NCI-H82 treated with DMSO at 0.1 percent for 48 hours (cell line): ENCODE measurements around the gene CRYBG1.

ENCODE experiments used
- DNase-seq: peaks from one replicate; lab custom pipeline; 2025; ENCODE audit not compliant: unreplicated experiment; lab: John Stamatoyannopoulos, UW

CRYBG1 gene

DNA sequence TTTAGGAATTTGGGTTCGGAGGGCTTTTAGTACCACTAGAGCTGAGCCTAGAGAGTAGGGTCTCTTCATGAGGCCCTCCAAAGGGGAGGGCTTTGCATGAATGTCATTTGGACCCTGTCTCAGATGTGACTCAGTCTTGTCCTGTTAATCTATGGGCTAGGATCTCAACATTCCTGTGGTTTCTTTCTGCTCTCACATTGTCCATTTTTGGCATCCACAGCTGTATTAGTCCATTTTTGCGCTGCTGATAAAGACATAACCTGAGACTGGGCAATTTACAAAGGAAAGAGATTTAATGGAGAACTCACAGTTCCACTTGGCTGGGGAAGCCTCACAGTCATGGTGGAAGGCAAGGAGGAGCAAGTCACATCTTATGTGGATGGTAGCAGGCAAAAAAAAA, 61.0 kb downstream of the CRYBG1 start:
- DNase-seq = no peak

DNA sequence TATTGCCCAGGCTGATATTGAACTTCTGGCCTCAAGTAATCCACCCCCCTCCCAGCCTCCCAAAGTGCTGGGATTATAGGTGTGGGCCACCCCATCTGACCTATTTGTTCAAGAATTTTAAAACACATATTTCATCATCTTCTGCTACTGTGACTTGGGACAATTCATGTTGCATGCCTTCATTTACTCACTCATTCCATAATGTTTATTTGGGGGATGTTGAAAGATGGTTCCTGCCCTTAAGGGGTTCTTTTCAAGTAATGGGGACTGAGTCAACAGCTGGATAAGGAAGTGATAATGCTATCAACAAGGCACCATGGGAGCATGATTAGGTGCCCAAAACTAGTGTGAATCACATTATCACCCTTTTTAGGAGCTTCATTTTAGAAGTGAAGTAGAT, 62.0 kb downstream of the CRYBG1 start:
- no peak for DNase-seq

DNA sequence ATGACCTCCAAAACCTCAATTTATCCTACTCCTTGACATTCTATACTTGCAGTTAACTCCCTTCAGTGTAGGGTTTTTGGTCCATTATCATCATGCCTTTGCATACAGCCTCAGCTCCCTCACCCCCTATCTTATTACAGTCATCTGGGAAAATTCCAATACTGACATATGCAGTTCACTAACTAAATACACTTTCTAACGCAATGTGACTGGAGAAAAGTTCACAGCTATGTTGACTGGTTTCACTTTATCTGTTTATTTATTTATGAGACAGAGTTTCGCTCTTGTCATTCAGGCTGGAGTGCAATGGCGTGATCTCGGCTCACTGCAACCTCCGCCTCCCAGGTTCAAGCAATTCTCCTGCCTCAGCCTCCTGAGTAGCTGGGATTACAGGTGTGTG, 64.9 kb downstream of the CRYBG1 start:
- no peak for DNase-seq

DNA sequence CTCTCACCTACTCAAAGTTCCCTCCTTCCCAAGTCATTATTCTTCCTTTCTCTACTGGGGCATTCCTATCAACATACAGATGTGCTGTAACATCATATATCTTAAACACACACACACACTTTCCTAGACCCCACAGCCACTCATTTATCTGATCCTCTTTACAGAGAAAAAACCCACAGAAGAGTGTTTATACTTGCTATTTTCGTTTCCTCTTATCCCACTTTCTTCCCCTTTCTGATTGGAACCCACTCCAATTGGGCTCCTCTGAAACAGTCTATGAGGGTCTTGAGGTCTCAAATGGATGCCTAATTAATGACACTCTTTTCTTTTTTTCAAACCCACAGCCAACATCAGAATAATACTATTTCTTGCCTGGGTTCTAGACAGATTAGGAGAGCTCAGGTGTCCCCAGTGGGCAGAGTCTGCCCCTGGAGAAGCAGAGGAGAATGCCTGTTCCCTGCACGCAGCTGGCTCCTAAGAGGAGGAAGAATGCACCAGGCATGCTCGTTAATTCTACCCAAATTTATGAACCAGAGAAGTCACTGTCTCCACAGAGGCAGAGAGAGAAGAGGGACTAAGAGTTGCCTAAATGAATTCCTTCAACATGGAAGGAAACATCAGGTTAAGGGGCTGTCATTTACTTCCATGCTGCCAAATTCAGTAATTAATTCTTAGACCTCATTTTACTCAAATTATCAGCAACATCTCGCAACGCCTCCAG, 65.9 kb downstream of the CRYBG1 start:
- DNase-seq = no peak

DNA sequence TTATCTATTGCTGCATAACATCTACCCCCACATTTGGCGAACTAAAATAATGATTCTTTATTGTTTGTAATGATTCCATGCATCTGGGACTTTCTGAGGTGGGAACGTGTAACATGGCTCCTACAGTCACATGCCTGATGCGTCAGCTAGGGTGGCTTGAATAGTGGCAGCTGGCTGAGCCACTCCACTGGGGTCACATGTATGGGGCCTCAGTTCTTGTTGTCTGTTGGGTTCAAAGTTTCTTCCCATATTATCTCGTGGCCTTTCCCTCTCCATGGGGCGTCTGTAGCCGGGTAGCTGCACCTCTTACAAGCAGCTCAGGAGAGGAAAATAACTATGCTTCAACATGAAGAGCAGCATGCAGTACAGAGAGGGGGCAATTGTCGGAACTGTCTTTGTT, 69.9 kb downstream of the CRYBG1 start:
- no peak for DNase-seq

DNA sequence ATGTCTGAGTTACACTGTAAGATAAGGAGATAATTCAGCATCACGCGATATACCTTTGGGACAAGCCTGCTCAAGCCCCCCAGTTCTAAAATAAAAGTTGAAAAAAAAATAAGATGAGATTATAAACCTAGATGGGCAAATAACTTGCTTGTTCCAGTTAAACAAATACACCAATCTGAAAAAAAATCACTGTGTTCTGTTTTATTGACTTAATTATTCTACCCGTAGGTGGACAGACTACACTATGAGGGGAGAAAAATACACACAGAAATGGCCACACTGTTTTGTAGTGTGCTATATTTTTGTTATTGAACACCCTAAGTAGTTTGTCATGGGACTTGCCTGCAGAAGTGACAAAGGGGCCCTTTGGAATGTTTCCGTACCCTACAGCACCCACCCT, 70.9 kb downstream of the CRYBG1 start:
- DNase-seq = no peak

DNA sequence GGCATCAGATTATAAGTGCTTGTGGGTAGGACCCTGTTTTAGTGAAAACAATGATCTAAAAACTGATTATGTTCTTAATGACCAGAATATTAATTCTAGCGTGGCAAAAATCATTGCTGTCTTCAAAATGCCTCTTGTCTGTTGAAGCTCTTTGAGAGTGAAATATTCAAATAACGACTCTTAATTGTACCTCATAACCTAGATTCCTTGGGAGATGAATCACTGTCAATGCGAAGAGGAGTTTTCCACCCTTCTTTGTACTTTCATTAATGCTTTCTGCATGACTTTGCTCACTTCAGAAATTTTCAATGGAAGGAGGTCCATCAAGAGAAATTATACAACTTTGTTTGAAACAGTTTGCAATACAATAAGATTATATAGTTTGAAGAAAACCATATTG, 71.5 kb downstream of the CRYBG1 start:
- no peak for DNase-seq

DNA sequence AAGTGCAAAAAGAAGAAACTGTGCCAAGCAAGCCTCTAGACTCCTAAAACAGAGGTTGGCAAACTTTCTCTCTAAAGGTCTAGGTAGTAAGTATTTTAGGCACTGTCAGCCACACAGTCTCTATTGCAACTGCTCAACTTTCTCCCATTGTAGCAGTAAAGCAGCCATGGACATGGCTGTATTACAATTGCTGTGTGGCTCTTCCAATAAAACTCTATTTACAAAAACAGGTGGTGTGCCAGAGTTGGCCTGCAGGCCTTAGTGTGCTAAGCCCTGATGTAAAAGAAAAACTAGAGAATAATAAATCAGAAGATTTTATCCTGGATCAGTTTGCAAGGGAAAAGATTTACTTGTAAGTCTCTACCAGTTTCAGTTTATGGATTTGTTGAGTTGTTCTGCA, 74.0 kb downstream of the CRYBG1 start:
- no peak for DNase-seq

DNA sequence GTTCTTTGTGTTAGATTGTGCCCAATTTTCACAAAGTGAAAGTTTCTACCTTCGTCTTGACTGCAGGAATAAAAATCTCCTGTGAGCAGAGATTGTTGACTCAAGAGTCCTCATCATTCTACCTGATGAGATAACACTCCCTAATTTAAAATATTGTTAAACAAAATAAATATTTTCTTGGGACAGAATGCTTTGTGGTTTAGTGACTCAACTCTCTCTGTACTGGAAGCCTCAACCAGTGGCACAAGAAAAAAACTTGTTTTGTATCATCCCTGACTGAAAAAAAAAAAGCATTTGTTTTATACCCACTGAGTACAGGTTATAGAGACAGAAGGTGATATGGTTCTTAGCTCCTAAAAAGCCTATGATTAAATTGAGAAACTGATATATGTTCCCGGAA, 78.9 kb downstream of the CRYBG1 start:
- DNase-seq = no peak

DNA sequence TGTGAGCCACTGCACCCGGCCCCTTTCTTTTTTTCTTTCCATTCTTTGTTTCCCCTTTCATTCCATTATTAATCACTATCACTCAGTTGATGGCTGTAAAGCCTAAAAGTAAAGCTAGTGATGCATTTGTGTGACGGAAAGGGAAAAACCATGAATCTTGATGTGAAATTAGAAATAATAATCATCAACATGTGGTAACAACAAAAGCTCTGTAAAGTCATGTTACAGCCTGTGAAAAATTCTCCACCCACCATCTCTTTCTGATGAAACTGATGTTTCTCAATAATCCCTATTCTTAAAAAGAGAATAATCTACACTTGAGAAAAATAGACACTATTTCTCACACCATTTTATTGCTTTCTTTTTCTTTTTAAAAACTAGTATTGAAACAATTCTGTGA, 80.0 kb downstream of the CRYBG1 start:
- no peak for DNase-seq

DNA sequence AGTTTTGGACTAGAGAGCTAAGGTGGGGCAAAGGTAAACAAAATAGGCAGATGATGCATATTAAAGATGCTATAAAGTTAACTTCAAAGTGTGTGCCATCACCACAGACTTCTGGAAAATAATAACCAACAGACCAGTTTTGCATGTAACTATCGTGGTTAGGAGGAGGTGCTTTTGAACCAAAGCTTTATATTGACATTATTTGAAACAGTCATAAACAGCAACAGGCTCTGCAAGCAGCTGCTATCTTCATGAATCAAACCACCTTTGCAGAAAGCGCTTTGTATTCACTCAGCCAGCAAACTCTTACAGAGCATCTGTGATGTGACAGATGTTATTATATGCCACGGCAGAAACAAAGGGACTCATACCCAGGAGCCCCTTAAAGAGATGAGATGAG, 81.9 kb downstream of the CRYBG1 start:
- no peak for DNase-seq

DNA sequence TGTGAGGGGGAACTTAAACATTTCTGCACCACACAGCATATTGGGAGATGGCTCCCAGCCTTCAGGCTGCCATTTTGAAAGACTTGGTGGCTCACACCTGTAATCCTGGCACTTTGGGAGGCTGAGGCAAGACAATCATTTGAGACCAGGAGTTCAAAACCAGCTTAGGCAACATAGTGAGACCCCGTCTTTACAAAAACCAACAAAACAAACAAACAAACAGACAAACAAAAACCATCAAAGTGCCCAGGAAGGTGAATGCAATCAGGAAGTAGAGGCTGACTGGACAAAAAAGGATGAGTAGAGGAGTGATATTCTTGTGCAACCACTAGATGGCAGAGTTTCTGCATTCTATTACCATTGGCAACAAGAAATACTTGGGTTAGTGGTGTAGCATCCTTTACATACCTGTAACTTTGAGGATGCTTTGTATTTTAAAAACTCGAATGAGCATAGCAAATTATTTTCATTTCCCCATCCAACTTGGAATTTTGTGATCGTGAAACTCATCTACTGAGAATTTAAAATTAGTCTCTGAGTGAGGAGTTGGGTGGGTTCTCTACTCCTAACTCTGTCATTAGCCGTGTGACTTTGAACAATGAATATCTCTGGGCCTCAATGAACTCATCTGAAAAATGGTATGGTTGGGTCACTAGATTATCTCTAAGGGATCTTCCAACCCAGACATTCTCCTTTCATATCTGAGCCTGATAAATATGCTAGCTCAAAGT, 84.4 kb downstream of the CRYBG1 start:
- DNase-seq = peak; percentile 63

DNA sequence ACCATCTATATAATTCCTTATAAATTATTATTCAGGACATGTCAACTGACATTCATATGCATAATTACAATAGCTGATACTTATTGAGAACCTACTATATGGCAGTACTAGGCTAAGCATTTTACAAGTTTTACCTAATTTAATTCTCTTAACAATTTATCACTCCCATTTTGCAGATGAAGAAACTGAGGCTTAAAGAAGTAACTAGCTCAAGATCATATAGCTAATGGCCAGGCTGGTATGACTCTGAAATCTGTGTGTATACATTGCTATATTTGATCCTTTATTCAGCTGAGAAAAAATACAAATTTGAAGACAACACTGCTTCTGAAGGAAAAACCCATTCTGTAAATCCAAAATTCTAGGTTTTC, 85.0 kb downstream of the CRYBG1 start:
- no peak for DNase-seq

DNA sequence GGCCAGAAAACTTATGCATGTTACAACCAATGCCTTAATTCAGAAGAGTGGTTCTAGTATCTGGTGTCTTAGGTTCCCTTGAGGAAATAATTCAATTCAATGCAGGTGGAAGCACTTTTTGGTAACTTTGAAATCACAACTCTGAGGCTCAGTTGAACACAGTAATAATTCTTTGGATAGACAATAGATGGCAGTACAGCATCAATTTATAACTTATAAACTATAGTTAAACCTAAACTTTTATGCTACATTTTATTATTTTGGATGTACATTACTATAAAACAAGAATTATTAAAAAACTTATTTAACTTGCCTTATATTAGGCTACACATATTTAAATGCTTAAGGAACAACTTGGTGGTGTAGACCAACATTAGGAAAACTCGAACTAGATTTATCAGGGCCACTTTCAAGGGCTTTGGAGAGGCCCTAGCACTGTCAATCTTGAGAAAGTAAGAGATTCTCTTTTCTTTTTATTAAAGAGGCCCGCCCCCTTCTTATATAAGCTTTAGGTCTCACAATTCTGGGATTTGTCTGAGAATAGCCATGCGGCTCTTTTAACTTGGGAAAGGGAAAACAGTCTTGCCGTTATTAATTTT, 85.9 kb downstream of the CRYBG1 start:
- DNase-seq = peak; percentile 10

DNA sequence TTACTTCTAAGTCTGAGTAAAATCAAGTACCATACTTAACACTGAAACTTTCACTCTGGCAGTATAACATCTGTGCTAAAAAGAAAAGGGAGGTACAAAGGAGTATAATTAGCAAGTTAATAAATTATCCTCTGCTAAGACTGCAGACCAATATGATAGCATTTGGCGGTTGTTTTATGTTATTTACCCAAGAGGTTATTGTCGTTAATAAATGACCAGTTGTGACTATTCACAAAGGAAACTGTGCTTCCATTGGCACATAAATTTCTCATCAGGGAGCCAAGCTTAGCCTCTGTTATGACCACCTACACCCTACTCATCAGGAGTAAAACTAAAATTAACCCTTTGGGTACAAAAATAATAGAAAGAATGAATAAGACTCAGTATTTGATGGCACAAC, 86.5 kb downstream of the CRYBG1 start:
- DNase-seq = no peak

DNA sequence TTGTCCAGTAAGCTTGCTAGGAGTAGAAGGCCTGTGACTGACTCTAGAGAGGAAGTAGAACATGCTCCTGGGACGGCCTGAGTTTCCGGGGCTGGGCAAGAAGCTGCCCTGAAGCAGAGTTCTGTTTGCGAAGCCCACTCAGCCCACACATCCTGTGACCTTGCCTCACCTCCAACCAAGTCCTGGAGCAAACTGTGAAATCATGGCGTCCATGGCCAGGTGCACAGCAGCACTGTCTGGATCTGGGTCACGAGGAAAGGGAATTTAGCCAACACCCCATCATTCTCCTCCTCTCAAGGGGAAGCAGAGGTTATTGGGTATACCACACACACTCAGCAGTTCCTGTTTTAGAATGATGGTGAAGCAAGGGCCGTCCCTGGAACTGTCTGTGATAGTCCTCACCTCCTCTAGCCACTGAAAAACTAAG, 87.5 kb downstream of the CRYBG1 start:
- no peak for DNase-seq

DNA sequence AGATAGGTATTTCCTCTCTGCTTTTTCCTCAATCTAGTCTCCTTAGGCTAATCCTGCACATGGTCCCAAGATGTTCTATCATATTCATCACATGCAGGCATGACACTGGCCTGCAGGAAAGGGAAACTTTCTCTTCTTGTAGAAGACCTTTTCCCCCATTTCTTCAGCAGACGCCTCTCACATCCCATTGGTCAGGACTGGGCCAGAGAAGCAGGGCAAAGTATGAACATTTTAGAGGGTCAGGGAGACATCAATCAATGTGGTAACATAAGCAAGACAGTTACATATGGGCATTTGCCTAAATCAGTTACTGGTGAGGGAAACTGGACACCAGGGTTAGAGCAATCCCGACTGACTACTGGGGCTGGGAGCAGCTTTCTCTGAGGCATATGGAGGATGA, 90.1 kb downstream of the CRYBG1 start:
- no peak for DNase-seq

DNA sequence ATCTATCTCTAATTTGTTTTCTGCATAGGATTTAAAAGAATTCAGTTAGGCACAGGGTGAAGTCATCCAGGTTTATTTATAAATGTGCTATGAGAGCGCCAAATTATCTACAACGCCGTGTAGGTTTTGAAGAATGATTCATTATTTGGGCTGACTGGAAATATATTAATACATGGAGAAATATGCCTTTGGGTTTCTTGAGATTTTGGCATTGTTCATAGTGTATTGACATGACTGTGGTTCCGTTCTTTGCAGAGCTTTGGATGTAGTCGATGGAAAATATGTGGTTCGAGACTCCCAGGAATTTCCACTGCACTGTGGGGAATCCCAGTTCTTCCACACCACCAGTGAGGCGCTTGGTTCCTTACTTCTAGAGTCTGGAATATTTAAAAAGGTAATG, 90.9 kb downstream of the CRYBG1 start:
- no peak for DNase-seq

DNA sequence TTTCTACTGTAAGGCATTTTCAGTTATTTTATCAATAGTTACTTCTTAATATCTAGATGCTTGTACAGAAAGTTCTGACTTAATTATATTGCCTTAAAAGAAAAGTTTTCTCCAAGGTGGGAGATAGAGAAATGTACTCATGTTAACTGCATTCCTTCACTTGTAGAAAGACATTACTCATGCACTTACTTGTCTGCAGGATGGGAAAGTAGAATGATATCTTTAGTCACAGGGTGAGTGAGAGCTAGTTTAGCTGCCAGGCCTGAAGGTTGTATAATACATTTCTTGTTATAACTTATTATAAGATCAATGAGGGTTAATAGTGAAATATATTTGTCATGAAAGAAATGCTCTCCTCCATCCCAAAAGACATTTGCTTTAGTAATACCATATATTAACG, 92.1 kb downstream of the CRYBG1 start:
- no peak for DNase-seq

DNA sequence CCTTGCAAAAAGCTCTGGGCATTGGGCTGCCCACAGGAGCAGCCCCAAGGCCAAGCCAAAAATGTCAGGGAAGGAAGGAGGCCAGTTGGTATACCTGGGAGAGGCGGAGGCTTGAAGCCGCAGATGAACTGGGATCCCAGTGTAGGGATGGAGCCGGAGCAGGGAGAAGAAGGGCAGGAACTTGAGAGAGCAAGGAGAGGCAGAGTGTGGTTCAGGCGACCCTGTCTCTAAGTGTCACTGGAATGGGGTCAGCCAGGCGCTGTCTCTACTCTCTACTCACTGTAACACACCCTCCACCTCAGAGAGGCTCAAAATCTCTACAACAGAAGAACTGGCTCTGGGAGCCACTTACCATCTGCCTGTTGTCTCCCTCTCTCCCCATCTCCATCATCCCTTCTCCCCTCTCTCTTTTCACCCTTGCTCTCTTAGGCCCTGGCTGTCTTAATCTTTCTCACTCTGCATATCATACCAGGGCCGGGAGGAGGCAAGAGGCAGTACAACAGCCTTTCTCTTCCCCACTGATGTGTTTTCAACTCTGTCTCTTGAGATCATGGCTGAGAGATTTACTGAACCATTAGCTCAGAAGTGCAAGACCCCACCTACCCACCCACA, 93.3 kb downstream of the CRYBG1 start:
- DNase-seq = no peak

DNA sequence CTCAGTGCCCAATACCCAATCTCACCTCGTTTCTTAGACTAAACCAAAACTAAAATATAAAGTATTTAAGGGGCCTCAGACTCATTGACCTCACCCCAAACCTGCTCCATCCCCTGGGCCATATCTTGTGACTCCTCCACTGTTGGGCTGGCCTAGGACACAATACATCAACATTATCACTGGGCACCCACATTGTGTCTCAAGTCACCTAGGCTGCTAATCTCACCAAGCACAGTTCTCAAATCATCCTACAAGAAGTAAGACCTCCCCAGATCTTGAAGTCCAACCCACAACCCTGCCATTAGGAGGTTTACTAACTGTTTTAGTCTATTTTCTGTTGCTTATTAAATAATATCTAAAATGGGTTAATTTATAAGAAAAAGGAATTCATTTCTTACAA, 96.2 kb downstream of the CRYBG1 start:
- no peak for DNase-seq
